Cardiac muscle cell (in vitro differentiated cells and primary cell): ENCODE data around the gene ROPN1L. TPM values are rescaled to one million over a fixed set of nuclear protein-coding genes. Genes with fewer than 3 reads are reported as not detected.
A peak's percentile ranks its signal among the peaks of the same experiment; 100 is the strongest.

Experiments used
- DNase-seq, 2 donors: peaks; one replicate each; pipeline versions ENCODE4 v3.0.0 to v3.0.0-alpha.2; 2010 to 2017; ENCODE audit warnings: low read depth in 1 of 2, low spot score in 1 of 2
- H3K27ac ChIP-seq: fragments of 200-600 bp; sonication (generic); 2 replicates; pipeline ENCODE4 v1.5.1; 2016
- H3K27me3 ChIP-seq: fragments of 200-600 bp; sonication (generic); 2 replicates; pipeline ENCODE4 v1.6.0; 2016; ENCODE audit warnings: control low read depth
- H3K36me3 ChIP-seq: fragments of 200-600 bp; sonication (generic); 2 replicates; pipeline ENCODE4 v1.5.1; 2016; ENCODE audit warnings: control low read depth
- H3K4me1 ChIP-seq: fragments of 200-600 bp; sonication (generic); 2 replicates; pipeline ENCODE4 v1.8.1; 2017; ENCODE audit warnings: low read depth, mild to moderate bottlenecking, mixed run types
- H3K4me3 ChIP-seq: fragments of 200-600 bp; sonication (generic); 2 replicates; pipeline ENCODE4 v1.5.1; 2016; ENCODE audit warnings: mild to moderate bottlenecking
- H3K9me3 ChIP-seq: fragments of 200-600 bp; sonication (generic); 2 replicates; pipeline ENCODE4 v1.5.1; 2017; ENCODE audit warnings: low read depth, mild to moderate bottlenecking, control low read depth
- CTCF ChIP-seq: IDR thresholded peaks from 2 replicates; pipeline ENCODE4 v1.5.1; 2012; ENCODE audit warnings: low read depth, mild to moderate bottlenecking, low read length
- polyA plus RNA-seq: library from polyadenylated mRNA; unstranded; fragments of >200 nt; fragmentation: Nextera tagmentation; extraction: Ambion mirVana; gene quantifications from 2 replicates; pipeline ENCODE4 v1.2.1, GENCODE V29; 2016
- total RNA-seq: library from RNA; depleted of rRNA; stranded (reverse); fragments of >200 nt; gene quantifications from 2 replicates; pipeline ENCODE4 v1.2.3, GENCODE V29; 2016

The ROPN1L gene
- total and polyA plus RNA-seq, 2 experiments from 2014 or later = 1.3 TPM

DNA sequence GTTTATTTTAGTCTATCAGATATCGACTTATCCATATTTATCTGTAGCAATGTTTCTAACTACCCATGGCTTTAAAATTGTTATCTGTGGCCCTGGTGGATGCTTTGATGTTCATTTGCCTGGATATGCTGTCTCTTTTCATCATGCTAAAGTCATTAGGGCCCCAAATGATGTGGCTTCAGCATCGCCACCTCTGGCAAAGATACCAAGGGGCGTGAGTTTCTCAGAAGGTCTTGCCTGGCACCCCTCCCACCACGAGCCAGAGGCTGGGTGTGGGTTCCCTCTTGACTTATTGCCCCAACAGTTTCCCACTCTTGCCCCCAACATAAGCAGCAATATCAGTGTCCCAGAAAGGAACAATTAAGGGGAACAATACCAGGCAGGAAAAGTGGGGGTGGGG, 5.4 kb downstream of the ROPN1L start:
- H3K27me3 ChIP-seq = peaks cover 6% of the 10 kb centered on the region
- H3K4me3 ChIP-seq = no peak overlapping the region
- H3K27ac ChIP-seq = no peak overlapping the region
- H3K9me3 ChIP-seq = no peaks in the 10 kb centered on the region
- TF ChIP-seq CTCF = no peak
- H3K36me3 ChIP-seq = no peaks in the 10 kb centered on the region
- no peak for DNase-seq
- H3K4me1 ChIP-seq = no peaks in the 10 kb centered on the region

DNA sequence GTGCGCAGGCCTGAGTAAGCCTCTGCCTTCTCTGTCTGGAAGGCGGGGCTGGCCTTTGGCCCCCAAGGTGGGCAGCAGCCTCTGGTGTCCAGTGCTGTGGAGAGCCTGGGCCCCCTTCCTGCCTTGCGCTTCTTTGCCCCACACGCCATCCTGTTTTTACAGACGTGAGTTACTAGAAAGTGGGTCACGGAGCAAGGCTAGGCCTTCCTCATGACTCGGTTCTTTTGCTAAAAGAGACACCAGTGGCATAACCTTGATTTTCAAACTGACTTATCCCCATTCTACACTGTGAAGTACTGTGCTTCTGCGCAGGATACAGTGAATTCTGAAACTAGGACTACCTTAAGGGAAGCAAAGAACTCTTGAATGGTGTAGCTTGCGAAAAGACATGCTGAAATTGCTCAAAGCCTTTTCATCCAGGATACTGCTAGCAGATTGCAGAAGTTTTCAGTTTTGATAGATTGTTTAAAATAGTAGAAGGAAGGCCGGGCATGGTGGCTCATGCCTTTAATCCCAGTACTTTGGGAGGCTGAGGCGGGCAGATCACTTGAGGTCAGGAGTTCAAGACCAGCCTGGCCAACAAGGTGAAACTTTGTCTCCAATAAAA, 7.2 kb downstream of the ROPN1L start:
- no peak for DNase-seq
- H3K36me3 ChIP-seq = no peaks in the 10 kb centered on the region
- H3K9me3 ChIP-seq = no peaks in the 10 kb centered on the region
- H3K4me1 ChIP-seq = no peaks in the 10 kb centered on the region
- no peaks in the 10 kb centered on the region for H3K27me3 ChIP-seq
- TF ChIP-seq CTCF = no peak
- no peak overlapping the region for H3K27ac ChIP-seq
- H3K4me3 ChIP-seq = no peak overlapping the region

DNA sequence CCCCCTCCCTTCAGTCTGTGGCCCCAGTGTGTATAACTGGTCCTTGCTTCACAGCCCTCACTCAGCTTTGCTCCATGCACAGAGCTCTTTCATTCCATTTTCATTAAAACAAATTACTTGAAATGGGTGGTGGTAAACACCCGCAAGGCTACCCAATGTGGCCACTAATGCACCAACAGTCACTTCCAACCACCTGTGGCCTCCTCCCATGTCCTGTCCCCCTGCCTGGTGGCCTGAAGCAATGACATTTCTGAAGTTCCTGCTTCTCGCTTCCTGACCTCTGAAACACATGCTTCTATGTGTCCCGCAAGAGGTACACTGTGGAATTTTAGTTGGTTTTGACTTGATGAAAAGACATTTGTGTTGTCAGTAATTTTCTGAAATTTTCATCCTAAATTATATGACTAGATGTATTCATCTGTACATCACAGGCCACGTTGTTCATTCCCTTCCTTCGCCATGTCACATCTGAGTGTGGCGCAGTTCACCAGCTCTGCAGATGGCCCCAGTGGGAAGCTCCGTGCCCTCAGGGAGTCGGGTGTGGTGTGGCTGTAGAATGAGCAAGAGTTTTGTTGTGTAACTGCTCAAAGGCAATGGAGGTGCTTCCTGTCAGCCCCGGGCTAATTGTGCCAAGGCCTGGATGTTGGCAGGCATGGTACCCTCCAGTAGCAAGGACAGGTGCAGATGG, 9.6 kb downstream of the ROPN1L start:
- Histone ChIP-seq H3K4me3 (no peak overlapping the region), H3K9me3 (no peaks in the 10 kb centered on the region), H3K27ac (no peak overlapping the region), H3K4me1 (peaks cover 3% of the 10 kb centered on the region), H3K27me3 (no peaks in the 10 kb centered on the region), H3K36me3 (no peaks in the 10 kb centered on the region)
- DNase-seq = no peak
- TF ChIP-seq CTCF = no peak

- no peaks in the 10 kb centered on the region for H3K27me3 ChIP-seq
- TF ChIP-seq CTCF = peak; percentile 79
- no peaks in the 10 kb centered on the region for H3K9me3 ChIP-seq
- H3K4me3 ChIP-seq = no peak overlapping the region
- no peak overlapping the region for H3K27ac ChIP-seq
- H3K4me1 ChIP-seq = peaks cover 3% of the 10 kb centered on the region
- H3K36me3 ChIP-seq = no peaks in the 10 kb centered on the region
- peak; percentile 77 to 92 for DNase-seq
Measured at GRCh38 chr5:10452768-10453331, 11.2 kb downstream of the ROPN1L start.

- Histone ChIP-seq H3K4me1 (peaks cover 3% of the 10 kb centered on the region), H3K36me3 (no peaks in the 10 kb centered on the region), H3K4me3 (no peak overlapping the region), H3K27me3 (no peaks in the 10 kb centered on the region), H3K9me3 (no peaks in the 10 kb centered on the region), H3K27ac (no peak overlapping the region)
- DNase-seq = peak in 1 of 2 donors; percentile 11
- no peak for TF ChIP-seq CTCF
Measured at GRCh38 chr5:10453545-10453944, 11.9 kb downstream of the ROPN1L start.
